ENCODE results near the gene MSLN.
A peak's percentile ranks its signal among the peaks of the same experiment; 100 is the strongest.

MSLN gene

GRCh38 chr16:782766-783403 is 22.4 kb downstream of the MSLN start:
- Mint-ChIP-seq H3K4me1 (ENCODE audit: low read depth) (peaks cover 4% of the 10 kb centered on the region), H3K27ac (no peak overlapping the region), H3K4me3 (no peak overlapping the region), H3K27me3 (peaks cover 2% of the 10 kb centered on the region), H3K9me3 (ENCODE audit: low read depth) (no peaks in the 10 kb centered on the region), H3K36me3 (no peaks in the 10 kb centered on the region)

DNA sequence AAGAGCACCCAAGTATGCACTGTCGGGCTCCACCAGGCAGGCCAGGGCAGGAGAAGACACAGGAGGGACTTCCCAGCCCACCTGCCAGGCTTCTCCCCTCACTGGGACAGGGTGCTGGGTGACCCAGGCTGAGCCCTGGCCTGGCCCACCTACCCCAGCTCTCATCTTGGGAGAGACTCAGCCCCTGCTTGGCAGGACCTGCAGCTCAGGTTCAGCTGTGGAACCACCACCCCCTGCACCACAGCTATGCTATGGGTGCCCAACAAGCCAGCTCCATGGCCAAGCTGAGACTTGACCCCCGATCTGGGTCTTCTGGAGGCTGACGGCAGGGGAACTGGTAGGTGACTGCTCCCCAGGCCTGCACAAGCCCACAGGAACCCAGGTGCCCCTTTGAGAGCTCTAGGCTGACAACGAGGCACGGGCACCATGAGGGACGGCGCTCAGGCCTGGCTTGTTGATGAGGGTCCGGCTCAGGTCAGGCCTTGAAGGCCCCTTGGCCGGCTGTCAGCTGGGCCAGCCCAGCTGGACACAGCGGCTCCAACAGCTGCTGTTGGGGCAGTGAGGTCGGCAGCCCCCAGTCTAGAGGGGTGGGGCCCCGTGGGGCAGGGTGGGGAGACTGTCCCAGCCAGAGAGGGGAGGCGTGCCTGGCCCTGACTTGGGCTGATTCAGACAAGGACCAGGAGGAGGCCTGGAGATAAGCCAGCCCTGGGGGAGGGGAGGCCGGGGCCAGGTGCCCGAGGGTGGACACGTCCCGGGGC is 23.0 kb downstream of the MSLN start:
- H3K9me3 Mint-ChIP-seq (ENCODE audit: low read depth), result no peaks in the 10 kb centered on the region
- H3K27me3 Mint-ChIP-seq, result no peaks in the 10 kb centered on the region
- peaks cover 4% of the 10 kb centered on the region for H3K4me1 Mint-ChIP-seq (ENCODE audit: low read depth)
- no peak overlapping the region for H3K4me3 Mint-ChIP-seq
- no peak overlapping the region for H3K27ac Mint-ChIP-seq
- no peaks in the 10 kb centered on the region for H3K36me3 Mint-ChIP-seq

- Mint-ChIP-seq H3K27ac (no peak overlapping the region), H3K36me3 (no peaks in the 10 kb centered on the region), H3K27me3 (no peaks in the 10 kb centered on the region), H3K4me1 (ENCODE audit: low read depth) (peaks cover 4% of the 10 kb centered on the region), H3K9me3 (ENCODE audit: low read depth) (no peaks in the 10 kb centered on the region), H3K4me3 (no peak overlapping the region)
These were observed 23.9 kb downstream of the MSLN start for GRCh38 chr16:784431-784830.

DNA sequence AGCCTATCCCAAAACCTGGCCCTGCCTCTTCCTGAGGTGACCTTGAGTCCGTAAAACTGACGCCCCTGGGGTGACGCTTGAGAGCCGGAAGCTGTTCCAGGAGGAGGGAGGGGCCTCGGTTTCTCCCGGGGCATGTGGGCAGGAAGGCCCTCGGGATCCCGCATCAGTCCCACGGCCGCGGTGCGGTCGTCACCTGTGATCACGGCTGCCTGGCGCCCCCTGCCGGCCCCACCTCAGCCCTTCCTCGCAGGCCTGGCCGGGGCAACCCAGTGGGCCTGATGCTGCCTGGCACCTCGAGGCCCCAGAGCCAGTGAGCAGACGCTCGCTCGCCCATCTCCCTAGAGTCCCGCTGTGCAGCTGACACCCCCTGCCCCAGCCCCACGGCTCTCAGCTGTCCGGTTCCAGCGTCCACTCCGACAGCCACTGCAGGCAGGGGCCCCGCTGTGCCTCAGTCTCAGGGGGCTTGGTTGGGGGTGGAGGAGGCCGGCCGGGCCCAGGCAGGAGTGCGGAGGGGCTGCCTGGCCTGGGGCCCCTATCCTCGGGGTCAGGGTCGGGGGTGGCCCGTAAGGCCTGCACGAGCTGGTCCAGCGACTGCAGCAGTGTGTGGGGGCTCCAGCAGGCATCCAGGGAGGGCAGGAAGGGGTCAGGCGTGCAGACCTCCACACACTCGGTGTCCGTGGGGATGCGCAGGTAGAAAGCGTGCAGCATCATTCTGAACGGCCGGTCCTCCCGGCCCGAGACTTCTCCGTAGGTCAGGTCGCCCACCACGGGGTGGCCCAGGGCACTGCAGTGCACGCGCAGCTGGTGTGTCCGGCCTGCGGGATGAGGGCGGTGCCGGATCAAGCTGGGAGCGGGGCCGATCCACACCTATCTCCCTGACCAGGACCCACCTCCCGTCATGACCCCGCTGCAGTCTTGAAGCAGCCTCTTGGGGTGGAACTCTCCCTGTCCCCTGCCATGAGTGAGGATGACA is 25.3 kb downstream of the MSLN start:
- Mint-ChIP-seq H3K27ac (no peak overlapping the region), H3K27me3 (no peaks in the 10 kb centered on the region), H3K36me3 (no peaks in the 10 kb centered on the region), H3K9me3 (ENCODE audit: low read depth) (no peaks in the 10 kb centered on the region), H3K4me3 (peak overlapping the region; percentile 88), H3K4me1 (ENCODE audit: low read depth) (peaks cover 4% of the 10 kb centered on the region)

- Mint-ChIP-seq H3K4me3 (peak overlapping the region; percentile 88), H3K27me3 (no peaks in the 10 kb centered on the region), H3K4me1 (ENCODE audit: low read depth) (peaks cover 4% of the 10 kb centered on the region), H3K9me3 (ENCODE audit: low read depth) (no peaks in the 10 kb centered on the region), H3K27ac (peak overlapping the region; percentile 68), H3K36me3 (no peaks in the 10 kb centered on the region)
These were observed 26.9 kb downstream of the MSLN start for GRCh38 chr16:787321-787966.

DNA sequence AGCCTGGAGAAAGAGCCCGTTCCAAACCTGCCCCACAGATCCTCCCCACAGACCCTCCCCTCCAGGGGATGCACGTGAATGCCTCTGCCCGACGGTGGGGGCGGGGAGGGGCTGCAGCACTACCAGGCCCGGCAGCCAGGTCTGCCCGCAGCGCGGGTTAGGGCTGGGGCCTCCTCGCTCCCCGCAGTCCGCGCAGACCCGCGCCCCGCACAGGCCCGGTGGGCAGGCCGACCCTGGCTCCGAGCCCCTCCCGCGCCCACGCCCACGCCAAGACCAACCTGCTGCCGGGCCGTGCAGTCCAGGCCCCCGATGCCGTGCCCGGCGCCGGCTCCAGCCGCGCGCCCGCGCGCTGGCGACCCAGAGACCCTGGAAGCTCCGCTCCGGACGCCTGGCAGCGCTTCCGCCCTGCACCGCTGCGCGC is 27.5 kb downstream of the MSLN start, which contains the start of gene RPUSD1:
Gene RPUSD1, minus strand, starts transcription at position 404 of the 421 bp plus-strand sequence. CDS start 644 bp downstream, outside the sequence.
- H3K4me1 Mint-ChIP-seq (ENCODE audit: low read depth), result peaks cover 4% of the 10 kb centered on the region
- H3K9me3 Mint-ChIP-seq (ENCODE audit: low read depth), result no peaks in the 10 kb centered on the region
- peak within 1 kb of the TSS; percentile 88 for H3K4me3 Mint-ChIP-seq
- H3K27ac Mint-ChIP-seq, result peak within 1 kb of the TSS; percentile 68
- no peaks in the 10 kb centered on the region for H3K36me3 Mint-ChIP-seq
- no peaks in the 10 kb centered on the region for H3K27me3 Mint-ChIP-seq

- no peaks in the 10 kb centered on the region for H3K36me3 Mint-ChIP-seq
- peaks cover 4% of the 10 kb centered on the region for H3K4me1 Mint-ChIP-seq (ENCODE audit: low read depth)
These were observed 28.0 kb downstream of the MSLN start, which contains the start of gene CHTF18 for GRCh38 chr16:788399-789126. CHTF18 (plus strand) TSS chr16:788620; CDS start chr16:788685, 65 bp downstream.

DNA sequence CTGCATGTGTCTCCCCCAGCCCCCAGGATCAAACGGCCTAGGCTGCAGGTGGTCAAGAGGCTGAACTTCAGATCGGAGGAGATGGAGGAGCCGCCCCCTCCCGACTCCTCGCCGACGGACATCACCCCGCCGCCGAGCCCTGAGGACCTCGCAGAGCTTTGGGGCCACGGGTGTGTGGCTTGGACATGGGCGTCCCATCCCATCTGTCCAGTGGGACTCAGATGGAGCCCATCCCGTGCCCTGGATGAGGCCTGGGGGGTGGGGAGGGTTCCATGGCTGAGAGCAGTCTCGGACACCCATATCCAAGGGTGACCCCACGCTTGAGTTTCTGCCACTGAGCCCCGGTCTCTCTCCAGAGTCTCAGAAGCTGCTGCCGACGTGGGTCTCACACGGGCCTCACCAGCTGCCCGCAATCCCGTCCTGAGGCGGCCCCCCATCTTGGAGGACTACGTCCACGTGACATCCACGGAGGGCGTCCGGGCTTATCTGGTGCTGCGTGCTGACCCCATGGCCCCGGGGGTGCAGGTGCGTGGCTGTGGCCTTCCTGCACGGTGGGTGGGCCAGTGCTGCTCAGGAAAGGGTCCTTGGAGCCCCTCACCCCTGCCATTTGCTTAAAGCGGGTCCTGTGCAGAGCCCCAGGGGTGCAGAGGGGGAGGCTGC is 28.8 kb downstream of the MSLN start:
- Mint-ChIP-seq H3K9me3 (ENCODE audit: low read depth) (no peaks in the 10 kb centered on the region), H3K27me3 (no peaks in the 10 kb centered on the region), H3K4me1 (ENCODE audit: low read depth) (peaks cover 4% of the 10 kb centered on the region), H3K4me3 (peak overlapping the region; percentile 63), H3K36me3 (no peaks in the 10 kb centered on the region), H3K27ac (no peak overlapping the region)

More at GRCh38 chr16:788399-789126, 28.0 kb downstream of the MSLN start, which contains the start of gene CHTF18:
- peak within 1 kb of the TSS; percentile 88 for H3K4me3 Mint-ChIP-seq
- no peaks in the 10 kb centered on the region for H3K27me3 Mint-ChIP-seq
- no peaks in the 10 kb centered on the region for H3K9me3 Mint-ChIP-seq (ENCODE audit: low read depth)
- H3K27ac Mint-ChIP-seq, result peak within 1 kb of the TSS; percentile 68

- no peaks in the 10 kb centered on the region for H3K27me3 Mint-ChIP-seq
- peaks cover 3% of the 10 kb centered on the region for H3K4me1 Mint-ChIP-seq (ENCODE audit: low read depth)
- H3K27ac Mint-ChIP-seq, result peak overlapping the region; percentile 22
- H3K4me3 Mint-ChIP-seq, result peak overlapping the region; percentile 63
- no peaks in the 10 kb centered on the region for H3K36me3 Mint-ChIP-seq
- H3K9me3 Mint-ChIP-seq (ENCODE audit: low read depth), result no peaks in the 10 kb centered on the region
These were observed 29.6 kb downstream of the MSLN start for GRCh38 chr16:790086-790485.

- H3K36me3 Mint-ChIP-seq, result no peaks in the 10 kb centered on the region
- no peaks in the 10 kb centered on the region for H3K27me3 Mint-ChIP-seq
- no peak overlapping the region for H3K27ac Mint-ChIP-seq
- H3K4me1 Mint-ChIP-seq (ENCODE audit: low read depth), result peaks cover 2% of the 10 kb centered on the region
- H3K4me3 Mint-ChIP-seq, result no peak overlapping the region
- H3K9me3 Mint-ChIP-seq (ENCODE audit: low read depth), result no peaks in the 10 kb centered on the region
These were observed 30.6 kb downstream of the MSLN start for GRCh38 chr16:791131-791530.

GRCh38 chr16:792221-792995 is 31.9 kb downstream of the MSLN start:
- Mint-ChIP-seq H3K4me1 (ENCODE audit: low read depth) (no peaks in the 10 kb centered on the region), H3K9me3 (ENCODE audit: low read depth) (no peaks in the 10 kb centered on the region), H3K36me3 (no peaks in the 10 kb centered on the region), H3K27ac (no peak overlapping the region), H3K4me3 (no peak overlapping the region), H3K27me3 (no peaks in the 10 kb centered on the region)

DNA sequence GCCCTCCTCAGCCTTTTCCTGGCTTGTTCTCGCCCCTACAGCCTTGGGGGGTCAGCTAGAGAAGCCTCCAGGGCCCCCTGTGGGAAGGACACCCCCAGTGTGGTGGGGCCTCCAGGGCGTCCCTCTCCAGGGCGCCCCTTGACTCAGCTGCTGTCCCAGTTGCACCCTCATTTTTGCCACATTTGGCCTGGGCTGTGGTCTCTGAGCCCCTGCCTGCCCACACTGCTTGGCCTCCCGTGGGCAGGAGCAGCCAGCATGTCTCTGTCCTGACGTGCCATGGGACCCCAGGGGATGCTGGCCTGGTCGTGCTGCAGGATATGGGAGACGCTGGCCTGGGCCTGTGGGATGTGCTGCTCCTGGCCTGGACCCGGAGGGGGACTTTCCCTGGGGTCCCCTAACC is 32.9 kb downstream of the MSLN start:
- Mint-ChIP-seq H3K4me3 (no peak overlapping the region), H3K4me1 (ENCODE audit: low read depth) (no peaks in the 10 kb centered on the region), H3K36me3 (no peaks in the 10 kb centered on the region), H3K27me3 (no peaks in the 10 kb centered on the region), H3K27ac (no peak overlapping the region), H3K9me3 (ENCODE audit: low read depth) (no peaks in the 10 kb centered on the region)

Measured in activated naive CD8-positive, alpha-beta T cell (primary cell).